GM21367 (cell line): Measurements from ENCODE around the gene DNM2.
"Not testable (repeated sequence)": the region's sequence is repeated elsewhere in the genome, so short reads cannot be mapped to it uniquely, and the experiment has no call there.

ENCODE experiments used
- ATAC-seq: cut with Tn5 transposase; IDR thresholded peaks from one replicate; pipeline ENCODE4 v1.9.1; 2021; ENCODE audit not compliant: unreplicated experiment

DNM2 gene

DNA sequence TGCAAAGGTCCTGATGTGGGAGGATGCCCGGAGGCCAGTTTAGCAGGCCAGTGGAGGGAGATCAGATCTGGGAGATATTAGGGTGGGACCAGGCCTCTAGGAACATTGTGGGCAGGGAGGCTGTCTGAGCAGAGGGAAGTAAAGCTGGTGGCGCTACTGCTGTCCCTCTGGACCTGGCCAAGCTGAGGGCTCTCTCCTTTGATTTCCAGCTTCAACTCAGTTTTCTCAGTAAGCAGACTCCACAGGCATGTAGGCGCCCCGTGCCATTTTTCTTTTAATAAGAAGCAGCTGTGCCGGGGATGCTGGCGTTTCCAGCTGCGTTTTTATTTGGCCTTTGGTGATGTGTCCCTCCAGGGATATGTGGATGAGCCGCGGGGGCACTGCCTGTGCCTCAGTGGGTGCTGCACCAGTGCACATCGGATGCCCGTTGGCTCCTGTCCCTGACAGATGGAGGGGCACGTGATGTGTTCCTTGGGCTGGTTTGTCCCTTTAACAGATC is 6.7 kb downstream of the DNM2 start:
- no peak for ATAC-seq

- no peak for ATAC-seq
Observed at GRCh38 chr19:10725415-10725814, 7.5 kb downstream of the DNM2 start.

- ATAC-seq: no peak
Observed at GRCh38 chr19:10726268-10726667, 8.4 kb downstream of the DNM2 start.

- no peak for ATAC-seq
Observed at GRCh38 chr19:10727685-10728201, 9.9 kb downstream of the DNM2 start.

DNA sequence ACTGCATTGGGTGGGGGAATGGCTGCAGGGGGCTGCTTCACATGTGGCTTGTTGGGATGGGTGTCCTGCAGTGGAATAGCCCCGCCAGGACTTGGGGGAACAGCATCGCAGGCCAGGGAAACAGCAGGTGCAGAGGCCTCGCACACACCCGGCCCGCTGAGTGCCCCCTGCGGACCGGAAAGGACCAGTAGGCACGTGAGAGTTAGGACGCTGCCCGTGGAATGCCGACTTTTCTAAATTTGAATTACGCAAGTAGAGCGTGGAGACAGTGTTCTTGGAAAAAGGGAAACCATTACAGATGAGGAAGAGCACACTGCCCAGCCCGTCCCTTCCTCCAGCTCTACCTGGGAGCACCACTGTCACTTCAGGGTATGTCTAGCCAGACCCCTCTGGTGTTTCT is 11.5 kb downstream of the DNM2 start:
- ATAC-seq: no peak

GRCh38 chr19:10730932-10731331 is 13.1 kb downstream of the DNM2 start:
- ATAC-seq: no peak

DNA sequence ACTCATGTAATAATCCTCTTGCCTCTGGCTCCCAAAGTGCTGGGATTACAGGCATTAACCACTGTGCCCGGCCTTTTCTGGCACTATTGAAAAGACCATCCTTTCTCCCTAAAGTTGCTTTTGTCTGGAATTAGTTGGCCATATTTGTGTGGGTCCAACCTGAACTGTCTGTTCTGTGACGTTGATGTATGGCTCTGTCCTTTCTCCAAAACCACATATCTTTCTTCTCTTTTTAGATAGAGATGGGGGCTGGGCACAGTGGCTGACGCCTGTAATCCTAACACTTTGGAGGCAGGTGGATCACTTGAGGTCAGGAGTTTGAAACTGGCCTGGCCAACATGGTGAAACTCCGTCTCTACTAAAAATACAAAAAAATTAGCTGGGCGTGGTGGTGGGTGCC is 17.9 kb downstream of the DNM2 start:
- ATAC-seq: no peak

GRCh38 chr19:10736189-10736588 is 18.3 kb downstream of the DNM2 start:
- no peak for ATAC-seq

DNA sequence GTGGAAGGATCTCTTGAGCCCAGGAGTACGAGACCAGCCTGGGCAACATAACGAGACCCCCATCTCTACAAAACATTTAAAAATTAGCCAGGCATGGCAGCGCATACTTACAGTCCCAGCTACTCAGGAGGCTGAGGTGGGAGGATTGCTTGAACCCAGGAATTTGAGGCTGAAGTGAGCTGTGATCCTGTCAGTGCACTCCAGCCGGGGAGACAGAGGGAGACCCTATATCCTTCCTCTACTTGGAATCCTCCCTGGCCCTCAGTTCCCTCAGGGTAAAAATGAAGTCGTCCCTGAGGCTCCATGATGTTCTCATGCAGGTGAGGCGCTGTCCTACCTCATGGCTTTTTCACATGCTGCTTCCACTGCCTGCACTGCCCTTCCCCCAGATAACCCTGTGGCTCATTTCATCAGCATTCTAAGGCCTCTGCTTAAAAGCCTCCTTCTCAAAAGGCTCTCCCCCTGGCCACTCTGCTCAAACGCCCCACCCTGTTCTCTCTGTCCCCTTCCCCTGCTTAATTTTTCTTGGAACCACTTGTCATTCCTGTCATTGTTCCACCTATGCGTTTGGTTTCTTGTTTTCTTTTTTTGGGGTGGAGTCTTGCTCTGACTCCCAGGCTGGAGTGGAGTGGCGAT is 19.2 kb downstream of the DNM2 start:
- no peak for ATAC-seq

DNA sequence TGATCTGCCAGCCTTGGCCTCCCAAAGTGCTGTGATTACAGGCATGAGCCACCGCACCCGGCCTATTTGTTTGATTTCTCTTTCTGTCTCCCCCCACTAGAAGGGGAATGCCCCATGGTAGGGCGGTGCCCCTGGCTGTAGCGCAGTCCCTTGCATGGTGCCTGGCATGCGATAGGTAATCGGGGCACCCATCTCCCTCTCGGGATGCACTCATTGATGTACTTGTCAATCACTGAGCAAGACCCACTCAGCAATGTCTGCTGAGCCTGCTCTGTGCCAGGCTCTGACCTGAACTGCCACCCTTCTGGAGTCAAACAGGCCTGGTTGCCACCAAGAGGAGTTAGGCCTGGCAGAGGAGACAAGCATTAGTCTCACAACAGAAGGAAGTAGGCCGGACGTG is 19.8 kb downstream of the DNM2 start:
- no peak for ATAC-seq

DNA sequence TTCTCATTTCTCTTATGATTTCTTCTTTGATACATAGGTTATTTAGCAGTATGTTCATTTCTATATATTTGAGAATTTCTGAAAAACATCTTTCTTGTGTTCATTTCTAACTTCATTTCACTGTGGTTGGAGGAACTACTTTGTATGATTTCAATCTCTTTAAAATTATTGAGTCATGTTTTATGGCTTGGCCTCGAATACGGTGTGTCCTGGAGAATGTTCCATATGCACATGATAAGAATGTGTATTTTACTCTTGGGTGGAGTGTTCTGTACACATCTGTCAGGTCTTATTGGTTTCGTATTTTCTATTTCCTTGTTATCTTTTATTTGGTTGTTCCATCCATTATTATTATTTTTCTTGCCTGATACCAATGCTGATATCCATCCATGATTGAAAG is 22.9 kb downstream of the DNM2 start:
- no peak for ATAC-seq

GRCh38 chr19:10742476-10742875 is 24.6 kb downstream of the DNM2 start:
- no peak for ATAC-seq

- ATAC-seq: no peak
Observed at GRCh38 chr19:10744253-10744798, 26.4 kb downstream of the DNM2 start.

DNA sequence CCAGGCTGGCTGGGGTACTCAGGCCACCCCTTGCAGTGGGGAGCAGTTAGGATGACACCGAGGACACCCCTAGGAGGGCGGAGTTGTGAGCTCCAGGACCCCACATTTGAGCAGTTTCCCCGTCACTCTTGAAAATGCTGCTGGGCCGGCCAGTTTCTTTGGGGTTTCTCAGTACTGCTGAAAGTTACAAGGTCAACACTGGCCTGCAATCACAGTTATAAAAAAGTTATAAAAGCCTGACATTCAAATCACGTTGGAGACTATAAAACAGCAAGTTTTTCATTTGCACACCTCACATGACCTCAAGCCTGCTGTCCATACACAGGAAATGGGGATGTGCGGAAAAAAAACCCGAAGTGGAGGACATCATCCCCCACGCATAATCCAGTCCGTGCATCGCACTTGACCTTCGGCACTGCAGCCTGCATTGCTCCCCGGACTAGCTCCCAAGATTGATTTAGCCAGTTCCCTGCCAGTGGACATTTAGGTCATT is 27.0 kb downstream of the DNM2 start:
- no peak for ATAC-seq

GRCh38 chr19:10746437-10746836 is 28.6 kb downstream of the DNM2 start:
- ATAC-seq: not testable (repeated sequence)

GRCh38 chr19:10747271-10747670 is 29.4 kb downstream of the DNM2 start:
- ATAC-seq: no peak

- ATAC-seq: no peak
Observed at GRCh38 chr19:10747674-10748073, 29.8 kb downstream of the DNM2 start.

DNA sequence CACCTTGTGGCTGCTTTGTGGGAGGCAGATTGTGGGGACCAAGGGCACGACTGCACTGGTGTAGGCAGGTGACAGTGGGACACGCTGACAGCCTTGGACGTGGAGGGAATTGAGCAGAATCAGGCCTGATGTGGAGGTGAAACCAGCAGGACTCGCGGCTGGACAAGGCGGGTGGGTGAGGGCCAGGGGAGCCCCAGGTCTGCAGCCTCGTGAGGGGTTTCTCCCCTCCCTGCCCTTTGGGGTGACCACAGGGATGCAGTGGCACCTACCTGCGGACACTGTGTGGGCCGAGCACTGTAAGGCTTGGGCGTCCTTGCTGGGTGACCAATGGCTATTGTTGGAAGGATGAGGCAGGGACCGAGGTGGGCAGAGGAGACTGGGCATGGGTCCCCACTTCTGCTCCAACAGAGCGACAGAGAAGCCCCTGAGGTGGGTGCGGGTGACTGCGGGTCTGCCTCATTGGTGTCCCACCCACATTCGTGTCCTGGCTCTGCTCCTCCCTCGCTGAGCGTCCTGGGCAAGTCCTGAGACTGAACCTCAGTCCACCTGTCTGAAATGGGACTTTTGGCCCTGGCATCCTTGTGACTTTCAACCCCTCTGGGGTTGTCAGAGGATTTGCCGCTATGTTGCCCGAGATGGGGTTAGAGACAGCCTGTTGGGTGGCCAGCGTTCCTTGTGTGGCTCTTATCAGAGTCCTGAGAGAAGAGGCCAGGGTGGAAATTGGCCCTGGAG is 30.5 kb downstream of the DNM2 start:
- ATAC-seq: no peak

- ATAC-seq: no peak
Observed at GRCh38 chr19:10748927-10749434, 31.1 kb downstream of the DNM2 start.

GRCh38 chr19:10749435-10750384 is 31.8 kb downstream of the DNM2 start:
- ATAC-seq: no peak
